Measurements from ENCODE around the gene KCNK4. TPM values are rescaled to one million over a fixed set of nuclear protein-coding genes. Genes with fewer than 3 reads are reported as not detected.

KCNK4 gene
- total RNA-seq, 1 donor from 2014 or later: 0.52 TPM

GRCh38 chr11:64281957-64282770 is 8.9 kb upstream of the KCNK4 start:
- no peak for FAIRE-seq
- H3K27me3 ChIP-seq (ENCODE audit: insufficient read depth, low read length): no peaks in the 10 kb centered on the region
- H3K4me3 ChIP-seq (ENCODE audit: insufficient read depth, low read depth, low read length): no peak overlapping the region
- TF ChIP-seq EZH2 (IDR thresholded peaks at IDR 0.05; ENCODE audit: insufficient read depth, low read length) (no peak), CTCF (IDR thresholded peaks at IDR 0.05; ENCODE audit: insufficient read depth, low read depth, low read length) (no peak)
- H3K36me3 Mint-ChIP-seq (ENCODE audit: low read depth, unreplicated experiment): peaks cover 7% of the 10 kb centered on the region
- H3K4me2 ChIP-seq (ENCODE audit: low read length): no peak overlapping the region
- H3K27ac ChIP-seq (ENCODE audit: low read depth, low read length): no peak overlapping the region
- no peak overlapping the region for H3K9ac ChIP-seq (ENCODE audit: low read length)
- peaks cover 10% of the 10 kb centered on the region for H3K4me1 ChIP-seq (ENCODE audit: insufficient read depth, low read length)
- H3K27ac Mint-ChIP-seq (ENCODE audit: unreplicated experiment): no peak overlapping the region
- H3K27me3 Mint-ChIP-seq (ENCODE audit: low read depth, unreplicated experiment): no peaks in the 10 kb centered on the region
- H3K4me1 Mint-ChIP-seq (ENCODE audit: low read depth, unreplicated experiment): peaks cover 3% of the 10 kb centered on the region
- no peak overlapping the region for H3K4me3 Mint-ChIP-seq (ENCODE audit: unreplicated experiment)
- no peak for DNase-seq (ENCODE audit: low read depth)
- peaks cover 16% of the 10 kb centered on the region for H3K79me2 ChIP-seq (ENCODE audit: insufficient read depth, low read length)
- no peak overlapping the region for H2AFZ ChIP-seq (ENCODE audit: low read depth, low read length)
- H3K36me3 ChIP-seq (ENCODE audit: insufficient read depth, low read length): no peaks in the 10 kb centered on the region
- H3K9me3 ChIP-seq (ENCODE audit: insufficient read depth, low read depth, low read length): no peaks in the 10 kb centered on the region
- no peaks in the 10 kb centered on the region for H3K9me3 Mint-ChIP-seq (ENCODE audit: unreplicated experiment)
- no peaks in the 10 kb centered on the region for H4K20me1 ChIP-seq (ENCODE audit: insufficient read depth, low read length)

GRCh38 chr11:64283092-64283491 is 8.0 kb upstream of the KCNK4 start:
- H3K9me3 Mint-ChIP-seq (ENCODE audit: unreplicated experiment): no peaks in the 10 kb centered on the region
- no peak overlapping the region for H3K27ac Mint-ChIP-seq (ENCODE audit: unreplicated experiment)
- no peak overlapping the region for H3K4me3 ChIP-seq (ENCODE audit: insufficient read depth, low read depth, low read length)
- no peak overlapping the region for H2AFZ ChIP-seq (ENCODE audit: low read depth, low read length)
- peaks cover 7% of the 10 kb centered on the region for H3K36me3 Mint-ChIP-seq (ENCODE audit: low read depth, unreplicated experiment)
- no peak overlapping the region for H3K9ac ChIP-seq (ENCODE audit: low read length)
- H3K4me2 ChIP-seq (ENCODE audit: low read length): peak overlapping the region; percentile 23
- peaks cover 16% of the 10 kb centered on the region for H3K79me2 ChIP-seq (ENCODE audit: insufficient read depth, low read length)
- H4K20me1 ChIP-seq (ENCODE audit: insufficient read depth, low read length): no peaks in the 10 kb centered on the region
- H3K9me3 ChIP-seq (ENCODE audit: insufficient read depth, low read depth, low read length): no peaks in the 10 kb centered on the region
- no peaks in the 10 kb centered on the region for H3K36me3 ChIP-seq (ENCODE audit: insufficient read depth, low read length)
- peaks cover 10% of the 10 kb centered on the region for H3K4me1 ChIP-seq (ENCODE audit: insufficient read depth, low read length)
- no peaks in the 10 kb centered on the region for H3K27me3 ChIP-seq (ENCODE audit: insufficient read depth, low read length)
- H3K4me1 Mint-ChIP-seq (ENCODE audit: low read depth, unreplicated experiment): peaks cover 3% of the 10 kb centered on the region
- DNase-seq (ENCODE audit: low read depth) (no peak), FAIRE-seq (no peak)
- H3K27me3 Mint-ChIP-seq (ENCODE audit: low read depth, unreplicated experiment): no peaks in the 10 kb centered on the region
- H3K27ac ChIP-seq (ENCODE audit: low read depth, low read length): no peak overlapping the region
- peak overlapping the region; percentile 27 for H3K4me3 Mint-ChIP-seq (ENCODE audit: unreplicated experiment)
- TF ChIP-seq CTCF (IDR thresholded peaks at IDR 0.05; ENCODE audit: insufficient read depth, low read depth, low read length) (no peak), EZH2 (IDR thresholded peaks at IDR 0.05; ENCODE audit: insufficient read depth, low read length) (no peak)

Data from astrocyte (in vitro differentiated cells and primary cell).